HG03039 (cell line): Measurements from ENCODE around the gene ARFGEF3.
"Not testable (repeated sequence)": the region's sequence is repeated elsewhere in the genome, so short reads cannot be mapped to it uniquely, and the experiment has no call there.

Source experiments
- ATAC-seq: cut with Tn5 transposase; IDR thresholded peaks from one replicate; pipeline ENCODE4 v1.9.1; 2021; ENCODE audit warnings: mild to moderate bottlenecking, moderate library complexity; ENCODE audit not compliant: unreplicated experiment

Gene ARFGEF3

GRCh38 chr6:138206862-138207261, 45.1 kb downstream of the ARFGEF3 start:
- ATAC-seq = no peak

- no peak for ATAC-seq
Measured at GRCh38 chr6:138211048-138211581, 49.4 kb downstream of the ARFGEF3 start.

GRCh38 chr6:138211601-138212000, 49.9 kb downstream of the ARFGEF3 start:
- no peak for ATAC-seq

GRCh38 chr6:138212530-138212929, 50.8 kb downstream of the ARFGEF3 start:
- not testable (repeated sequence) for ATAC-seq

GRCh38 chr6:138215093-138215782, 53.5 kb downstream of the ARFGEF3 start:
- ATAC-seq = no peak

GRCh38 chr6:138218449-138218848, 56.7 kb downstream of the ARFGEF3 start, which contains the start of gene PBOV1:
PBOV1 (minus strand) TSS chr6:138218491; CDS start chr6:138218395, 96 bp downstream.
- ATAC-seq = no peak

GRCh38 chr6:138219398-138219797, 57.7 kb downstream of the ARFGEF3 start:
- no peak for ATAC-seq

- ATAC-seq = no peak
Measured at GRCh38 chr6:138219901-138220300, 58.2 kb downstream of the ARFGEF3 start.

- no peak for ATAC-seq
Measured at GRCh38 chr6:138222901-138223546, 61.3 kb downstream of the ARFGEF3 start.

- ATAC-seq = no peak
Measured at GRCh38 chr6:138225953-138226352, 64.2 kb downstream of the ARFGEF3 start.

- ATAC-seq = no peak
Measured at GRCh38 chr6:138226700-138227315, 65.1 kb downstream of the ARFGEF3 start.

- ATAC-seq = no peak
Measured at GRCh38 chr6:138227316-138227781, 65.6 kb downstream of the ARFGEF3 start.

GRCh38 chr6:138229072-138229471, 67.3 kb downstream of the ARFGEF3 start:
- no peak for ATAC-seq

GRCh38 chr6:138229663-138230179, 68.0 kb downstream of the ARFGEF3 start:
- ATAC-seq = no peak

GRCh38 chr6:138230221-138230620, 68.5 kb downstream of the ARFGEF3 start:
- ATAC-seq = no peak

- no peak for ATAC-seq
Measured at GRCh38 chr6:138230759-138231380, 69.1 kb downstream of the ARFGEF3 start.

GRCh38 chr6:138231381-138231886, 69.7 kb downstream of the ARFGEF3 start:
- no peak for ATAC-seq

GRCh38 chr6:138234363-138234762, 72.6 kb downstream of the ARFGEF3 start:
- ATAC-seq = no peak

GRCh38 chr6:138235205-138235604, 73.5 kb downstream of the ARFGEF3 start:
- no peak for ATAC-seq

- ATAC-seq = no peak
Measured at GRCh38 chr6:138235693-138236092, 74.0 kb downstream of the ARFGEF3 start.

GRCh38 chr6:138237463-138237862, 75.7 kb downstream of the ARFGEF3 start:
- ATAC-seq = no peak
